ENCODE results near the gene LDLRAD4.

LDLRAD4 gene

DNA sequence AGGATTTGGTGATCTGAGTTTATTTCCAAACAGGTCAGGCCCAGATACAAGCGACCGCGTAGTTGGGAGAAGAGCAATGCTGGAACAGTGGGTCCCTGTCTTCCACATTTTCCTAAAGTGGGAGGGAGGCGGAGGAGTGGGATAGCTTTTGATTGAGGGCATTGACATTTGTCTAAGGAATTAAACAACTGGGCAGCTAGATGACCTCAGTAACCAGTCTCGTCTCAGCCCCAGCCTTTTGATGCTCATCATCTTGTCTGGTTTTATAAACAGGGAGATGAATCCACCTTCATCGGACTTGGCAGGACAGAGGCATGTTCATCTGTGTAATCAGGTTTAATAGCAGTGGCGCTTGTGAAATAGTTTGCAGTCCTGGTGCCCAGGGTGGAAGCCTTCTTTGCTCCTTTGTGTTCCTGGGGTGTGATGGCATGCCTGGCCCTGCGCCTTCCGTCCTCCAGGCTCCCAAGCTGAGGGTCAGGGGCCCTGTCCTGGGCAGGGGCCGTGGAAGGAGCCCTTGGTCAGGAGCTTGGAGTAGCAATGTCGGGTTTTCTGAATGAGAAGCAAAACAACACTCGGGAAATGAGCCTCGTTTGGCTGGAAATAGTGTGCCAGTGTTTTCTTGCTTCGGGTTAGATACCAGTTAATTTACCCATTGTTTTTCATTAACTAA is 314.0 kb downstream of the LDLRAD4 start:
- Histone ChIP-seq H3K36me3 (ENCODE audit: control insufficient read depth, insufficient read depth, low read length, severe bottlenecking) (no peaks in the 10 kb centered on the region), H3K4me3 (ENCODE audit: low read length) (no peak overlapping the region), H3K9ac (ENCODE audit: low read length) (no peak overlapping the region), H3K27me3 (replicated peaks; ENCODE audit: control insufficient read depth, insufficient read depth, low read length) (peaks cover 7% of the 10 kb centered on the region), H3K9me3 (ENCODE audit: control insufficient read depth, low read length) (no peaks in the 10 kb centered on the region), H3K4me1 (ENCODE audit: control insufficient read depth, insufficient read depth, low read length) (peaks cover 7% of the 10 kb centered on the region)
- DNase-seq (ENCODE audit: low read depth) = no peak

DNA sequence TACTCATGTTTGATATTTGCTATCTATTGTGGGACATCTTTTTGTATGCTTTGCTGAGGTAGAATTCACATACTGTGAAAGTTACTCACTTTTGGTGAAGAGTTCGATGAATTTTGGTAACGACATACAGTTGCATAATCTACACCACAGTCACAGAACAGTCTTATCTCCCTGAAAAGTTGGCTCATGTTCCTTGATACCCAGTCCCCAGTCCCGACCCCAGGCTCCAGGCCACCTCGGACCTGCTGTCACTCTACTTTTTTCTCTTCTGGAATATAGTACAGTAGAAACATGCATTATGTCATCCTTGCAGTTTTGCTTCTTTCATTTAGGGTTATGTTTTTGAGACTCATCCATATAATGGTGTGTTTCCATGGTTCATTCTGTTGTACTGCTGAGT is 316.1 kb downstream of the LDLRAD4 start:
- DNase-seq (ENCODE audit: low read depth) = no peak
- no peaks in the 10 kb centered on the region for H3K27me3 ChIP-seq (replicated peaks; ENCODE audit: control insufficient read depth, insufficient read depth, low read length)

DNA sequence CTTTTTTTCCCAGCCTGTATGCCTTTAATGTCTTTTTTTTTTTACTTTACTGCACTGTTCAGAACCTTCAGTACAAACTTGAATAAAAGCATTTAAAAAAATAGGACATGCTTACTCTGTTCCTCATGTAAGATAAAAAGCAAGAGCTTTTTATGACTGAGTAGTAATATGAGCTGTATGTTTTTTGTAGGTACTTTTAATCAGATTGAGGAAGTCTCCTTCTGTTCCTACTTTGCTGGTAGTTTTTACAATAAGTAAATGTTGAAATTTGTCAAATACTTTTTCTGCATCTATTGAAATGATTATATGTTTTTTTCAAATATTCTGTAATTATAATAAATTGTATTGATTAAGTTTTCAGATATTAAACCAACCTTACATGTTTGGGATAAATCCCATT is 318.0 kb downstream of the LDLRAD4 start:
- no peak for DNase-seq (ENCODE audit: low read depth)
- H3K36me3 ChIP-seq (ENCODE audit: control insufficient read depth, insufficient read depth, low read length, severe bottlenecking) = no peaks in the 10 kb centered on the region
- H3K4me3 ChIP-seq (ENCODE audit: low read length) = no peak overlapping the region
- peaks cover 3% of the 10 kb centered on the region for H3K27me3 ChIP-seq (replicated peaks; ENCODE audit: control insufficient read depth, insufficient read depth, low read length)
- H3K9me3 ChIP-seq (ENCODE audit: control insufficient read depth, low read length) = no peaks in the 10 kb centered on the region
- peaks cover 13% of the 10 kb centered on the region for H3K4me1 ChIP-seq (ENCODE audit: control insufficient read depth, insufficient read depth, low read length)
- no peak overlapping the region for H3K9ac ChIP-seq (ENCODE audit: low read length)

More for the DNA sequence above, 316.1 kb downstream of the LDLRAD4 start:
- H3K9ac ChIP-seq (ENCODE audit: low read length) = no peak overlapping the region
- H3K36me3 ChIP-seq (ENCODE audit: control insufficient read depth, insufficient read depth, low read length, severe bottlenecking) = no peaks in the 10 kb centered on the region
- H3K9me3 ChIP-seq (ENCODE audit: control insufficient read depth, low read length) = no peaks in the 10 kb centered on the region
- no peak overlapping the region for H3K4me3 ChIP-seq (ENCODE audit: low read length)
- H3K4me1 ChIP-seq (ENCODE audit: control insufficient read depth, insufficient read depth, low read length) = peaks cover 19% of the 10 kb centered on the region

DNA sequence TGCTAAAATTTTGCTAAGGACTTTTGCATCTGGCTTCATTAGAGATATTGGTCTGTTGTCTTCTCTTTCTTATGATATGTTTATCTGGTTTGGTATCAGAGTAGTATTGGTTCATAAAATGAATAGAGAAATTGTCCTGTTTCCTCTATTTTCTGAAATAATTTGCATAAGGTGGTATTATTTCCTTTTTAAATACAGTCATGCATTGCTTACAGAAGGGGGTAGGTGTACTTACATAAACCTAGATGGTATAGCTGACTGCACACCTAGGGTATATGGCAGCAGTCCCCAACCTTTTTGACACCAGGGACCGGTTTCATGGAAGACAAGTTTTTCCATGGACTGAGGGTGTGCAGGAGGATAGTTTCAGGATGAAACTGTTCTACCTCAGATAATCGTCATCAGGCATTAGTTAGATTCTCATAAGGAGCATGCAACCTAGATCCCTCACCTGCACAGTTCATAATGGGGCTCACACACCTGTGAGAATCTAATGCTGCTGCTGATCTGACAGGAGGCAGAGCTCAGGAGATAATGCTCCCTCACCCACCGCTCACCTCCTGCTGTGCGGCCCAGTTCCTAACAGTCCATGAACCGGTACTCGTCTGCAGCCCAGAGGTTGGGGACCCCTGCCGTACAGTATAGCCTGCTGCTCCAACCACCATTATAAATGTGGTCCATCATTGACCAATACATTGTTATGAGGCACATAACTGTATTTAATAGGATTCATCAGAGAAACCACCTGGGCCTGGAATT is 318.6 kb downstream of the LDLRAD4 start:
- peaks cover 4% of the 10 kb centered on the region for H3K27me3 ChIP-seq (replicated peaks; ENCODE audit: control insufficient read depth, insufficient read depth, low read length)
- DNase-seq (ENCODE audit: low read depth) = no peak
- peaks cover 13% of the 10 kb centered on the region for H3K4me1 ChIP-seq (ENCODE audit: control insufficient read depth, insufficient read depth, low read length)
- no peaks in the 10 kb centered on the region for H3K36me3 ChIP-seq (ENCODE audit: control insufficient read depth, insufficient read depth, low read length, severe bottlenecking)
- no peak overlapping the region for H3K4me3 ChIP-seq (ENCODE audit: low read length)
- H3K9me3 ChIP-seq (ENCODE audit: control insufficient read depth, low read length) = no peaks in the 10 kb centered on the region
- no peak overlapping the region for H3K9ac ChIP-seq (ENCODE audit: low read length)

DNA sequence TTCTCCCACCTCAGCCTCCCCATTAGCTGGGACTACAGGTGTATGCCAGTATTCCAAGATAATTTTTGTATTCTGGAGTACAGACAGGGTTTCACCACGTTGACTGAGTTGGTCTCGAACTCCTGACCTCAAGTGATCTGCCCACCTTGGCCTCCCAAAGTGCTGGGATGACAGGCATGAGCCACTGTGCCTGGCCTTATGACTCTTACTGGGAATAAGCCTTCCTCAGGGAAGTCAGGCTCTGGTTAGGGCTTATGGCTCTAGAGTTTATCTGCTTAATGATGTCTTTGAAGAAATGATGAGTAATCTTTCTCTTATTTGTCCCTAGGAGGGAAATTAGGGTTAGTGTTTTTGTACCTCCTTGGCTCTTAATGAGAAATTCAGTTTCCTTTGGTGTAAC is 320.1 kb downstream of the LDLRAD4 start:
- Histone ChIP-seq H3K9me3 (ENCODE audit: control insufficient read depth, low read length) (no peaks in the 10 kb centered on the region), H3K4me3 (ENCODE audit: low read length) (no peak overlapping the region), H3K4me1 (ENCODE audit: control insufficient read depth, insufficient read depth, low read length) (peaks cover 13% of the 10 kb centered on the region), H3K36me3 (ENCODE audit: control insufficient read depth, insufficient read depth, low read length, severe bottlenecking) (no peaks in the 10 kb centered on the region), H3K27me3 (replicated peaks; ENCODE audit: control insufficient read depth, insufficient read depth, low read length) (peaks cover 7% of the 10 kb centered on the region), H3K9ac (ENCODE audit: low read length) (no peak overlapping the region)
- DNase-seq (ENCODE audit: low read depth) = no peak

DNA sequence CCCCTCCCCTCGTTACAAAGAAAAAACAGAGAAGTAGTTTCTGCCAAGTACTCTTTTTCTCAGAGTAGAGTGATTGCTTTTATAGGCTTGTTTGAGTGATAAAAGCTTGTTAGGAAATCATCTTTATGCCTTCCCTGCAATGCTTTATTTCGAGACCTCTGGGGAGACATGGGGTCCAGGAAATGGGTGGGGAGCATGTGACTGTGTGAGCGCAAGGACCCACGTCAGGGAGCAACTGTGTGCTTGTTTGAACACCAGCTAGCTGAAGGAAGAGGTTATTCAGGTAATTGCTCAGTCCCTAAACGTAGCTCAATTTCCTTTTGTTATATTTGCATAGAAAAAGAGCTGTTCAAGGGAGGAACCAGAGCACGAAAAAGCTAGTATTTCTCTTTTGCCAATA is 320.5 kb downstream of the LDLRAD4 start:
- no peak for DNase-seq (ENCODE audit: low read depth)
- H3K4me3 ChIP-seq (ENCODE audit: low read length) = no peak overlapping the region
- peaks cover 13% of the 10 kb centered on the region for H3K4me1 ChIP-seq (ENCODE audit: control insufficient read depth, insufficient read depth, low read length)

DNA sequence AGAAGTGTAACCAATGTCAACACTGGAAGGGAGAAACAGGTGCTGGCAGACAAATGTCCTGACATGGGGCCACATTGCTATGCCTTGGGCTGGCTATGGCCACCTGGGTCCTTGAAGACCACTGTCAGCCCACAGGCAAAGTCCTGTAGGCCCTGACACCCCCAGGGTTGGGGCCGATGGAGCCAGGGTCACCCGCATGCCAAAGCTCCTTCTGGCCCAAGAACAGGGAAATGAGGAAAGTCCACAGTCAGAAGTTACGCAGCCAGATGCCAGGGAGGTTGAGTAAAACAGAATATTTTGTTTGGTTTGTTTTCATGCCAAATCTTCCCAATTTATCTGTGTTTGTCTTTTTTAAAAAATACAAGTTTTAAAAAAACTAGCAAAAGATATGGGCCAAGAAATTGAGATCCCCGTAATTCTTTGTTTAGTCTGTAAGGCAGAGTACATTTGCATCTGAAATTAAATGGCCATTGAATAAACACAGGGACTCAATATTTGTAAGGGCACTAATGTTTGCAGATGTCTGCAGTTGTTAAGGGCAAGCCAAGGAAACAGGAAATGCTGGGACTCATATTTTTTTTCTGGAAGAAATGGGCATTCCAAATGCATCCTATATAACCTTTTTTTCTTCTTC is 321.4 kb downstream of the LDLRAD4 start:
- Histone ChIP-seq H3K4me1 (ENCODE audit: control insufficient read depth, insufficient read depth, low read length) (peaks cover 13% of the 10 kb centered on the region), H3K4me3 (ENCODE audit: low read length) (no peak overlapping the region), H3K27me3 (replicated peaks; ENCODE audit: control insufficient read depth, insufficient read depth, low read length) (peaks cover 7% of the 10 kb centered on the region), H3K9ac (ENCODE audit: low read length) (no peak overlapping the region), H3K9me3 (ENCODE audit: control insufficient read depth, low read length) (no peaks in the 10 kb centered on the region), H3K36me3 (ENCODE audit: control insufficient read depth, insufficient read depth, low read length, severe bottlenecking) (no peaks in the 10 kb centered on the region)
- no peak for DNase-seq (ENCODE audit: low read depth)

More for the DNA sequence above, 320.5 kb downstream of the LDLRAD4 start:
- Histone ChIP-seq H3K9ac (ENCODE audit: low read length) (no peak overlapping the region), H3K9me3 (ENCODE audit: control insufficient read depth, low read length) (no peaks in the 10 kb centered on the region), H3K36me3 (ENCODE audit: control insufficient read depth, insufficient read depth, low read length, severe bottlenecking) (no peaks in the 10 kb centered on the region), H3K27me3 (replicated peaks; ENCODE audit: control insufficient read depth, insufficient read depth, low read length) (peaks cover 7% of the 10 kb centered on the region)

DNA sequence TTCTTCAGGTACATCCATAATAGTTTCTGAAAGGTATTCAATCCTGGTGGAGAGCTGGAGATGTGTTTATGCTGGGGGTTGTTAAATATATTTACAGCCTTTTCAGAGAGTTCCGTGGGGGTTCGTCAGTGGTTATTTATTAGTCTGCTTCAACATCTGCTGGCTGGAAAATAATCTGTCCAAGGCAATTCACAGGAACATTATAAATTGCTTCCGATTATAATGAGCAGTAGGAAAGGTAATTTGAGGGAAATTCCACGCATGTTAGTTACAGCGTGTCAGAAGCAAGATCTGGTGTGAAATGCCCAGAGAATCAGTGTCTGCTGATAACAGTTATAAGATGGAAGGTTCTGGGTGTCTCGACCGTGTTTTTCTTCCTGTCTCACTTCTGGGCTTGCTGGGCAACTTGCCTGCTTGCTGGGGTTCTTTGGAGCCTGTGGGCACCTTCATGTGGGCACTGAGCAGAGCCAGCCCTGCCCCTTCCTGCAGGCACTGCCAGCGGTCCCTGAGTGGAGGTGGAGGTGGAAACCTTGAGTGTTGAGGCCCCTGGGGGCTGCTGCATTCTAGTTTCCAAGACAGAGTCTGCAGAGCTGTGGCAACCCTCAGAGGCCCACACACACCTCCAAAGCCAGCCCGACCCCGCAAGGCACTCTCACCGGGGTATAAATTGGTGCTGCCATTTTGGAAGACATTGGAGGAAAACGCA is 322.1 kb downstream of the LDLRAD4 start:
- DNase-seq (ENCODE audit: low read depth) = no peak
- H3K36me3 ChIP-seq (ENCODE audit: control insufficient read depth, insufficient read depth, low read length, severe bottlenecking) = no peaks in the 10 kb centered on the region
- H3K9me3 ChIP-seq (ENCODE audit: control insufficient read depth, low read length) = no peaks in the 10 kb centered on the region
- H3K4me1 ChIP-seq (ENCODE audit: control insufficient read depth, insufficient read depth, low read length) = peaks cover 13% of the 10 kb centered on the region
- H3K9ac ChIP-seq (ENCODE audit: low read length) = no peak overlapping the region
- H3K27me3 ChIP-seq (replicated peaks; ENCODE audit: control insufficient read depth, insufficient read depth, low read length) = peaks cover 7% of the 10 kb centered on the region
- no peak overlapping the region for H3K4me3 ChIP-seq (ENCODE audit: low read length)

DNA sequence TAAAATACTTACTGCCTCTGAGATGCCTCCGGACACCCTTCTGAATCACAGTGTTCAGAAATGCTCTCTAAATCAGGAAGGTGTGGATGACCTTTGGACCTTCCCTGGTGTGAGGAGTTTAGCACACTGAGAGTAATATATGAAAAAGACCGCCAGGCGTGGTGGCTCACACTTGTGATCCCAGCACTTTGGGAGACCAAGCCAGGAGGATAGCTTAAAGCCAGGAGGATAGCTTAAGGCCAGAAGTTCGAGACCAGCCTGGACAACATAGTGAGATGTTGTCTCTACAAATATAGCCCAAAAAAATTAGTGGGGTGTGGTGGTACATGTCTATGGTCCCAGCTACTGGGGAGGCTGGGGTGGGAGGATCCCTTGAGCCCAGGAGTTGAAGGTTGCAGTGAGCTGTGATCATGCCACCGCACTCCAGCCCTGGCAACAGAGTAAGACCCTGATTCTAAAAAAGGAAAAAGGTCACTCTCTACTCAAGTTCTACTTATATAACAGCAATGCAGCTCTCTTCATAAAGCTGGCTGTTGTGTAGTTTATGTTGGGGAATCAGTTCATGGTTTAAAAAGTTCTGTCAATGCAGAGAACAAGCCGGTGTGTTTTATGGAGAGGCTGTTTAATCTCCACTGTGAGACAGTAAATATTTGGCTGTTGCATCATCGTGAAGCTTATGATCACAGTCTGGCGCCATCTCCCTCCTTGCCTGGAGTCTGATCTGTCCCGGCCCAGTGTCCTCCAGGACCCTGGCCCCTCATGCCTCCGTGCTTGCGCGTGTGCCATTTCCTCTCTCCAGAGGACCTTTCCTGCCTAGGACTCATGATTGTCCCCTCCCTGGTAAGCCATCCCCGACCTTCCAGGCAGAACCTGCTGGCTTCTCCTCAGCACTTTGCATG is 323.3 kb downstream of the LDLRAD4 start:
- no peaks in the 10 kb centered on the region for H3K36me3 ChIP-seq (ENCODE audit: control insufficient read depth, insufficient read depth, low read length, severe bottlenecking)
- H3K9me3 ChIP-seq (ENCODE audit: control insufficient read depth, low read length) = no peaks in the 10 kb centered on the region
- H3K27me3 ChIP-seq (replicated peaks; ENCODE audit: control insufficient read depth, insufficient read depth, low read length) = peaks cover 7% of the 10 kb centered on the region
- no peak overlapping the region for H3K9ac ChIP-seq (ENCODE audit: low read length)
- DNase-seq (ENCODE audit: low read depth) = no peak
- H3K4me3 ChIP-seq (ENCODE audit: low read length) = no peak overlapping the region
- peaks cover 13% of the 10 kb centered on the region for H3K4me1 ChIP-seq (ENCODE audit: control insufficient read depth, insufficient read depth, low read length)

DNA sequence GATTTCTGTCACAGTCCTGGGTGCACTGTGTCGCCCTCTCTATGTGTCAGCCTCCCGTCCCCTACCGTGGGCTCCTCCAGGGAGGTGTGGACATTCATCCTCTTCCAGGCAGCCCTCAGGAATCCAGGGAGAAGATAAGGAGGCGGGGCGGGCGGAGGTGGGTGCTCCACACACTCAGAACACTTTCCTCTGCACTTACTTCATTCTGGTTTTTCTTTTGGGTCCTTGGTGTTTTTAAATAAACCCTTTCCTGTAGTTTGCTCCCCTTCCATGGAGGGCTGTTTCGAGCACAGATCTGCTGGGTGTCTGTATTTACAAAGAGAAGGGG is 323.9 kb downstream of the LDLRAD4 start:
- Histone ChIP-seq H3K27me3 (replicated peaks; ENCODE audit: control insufficient read depth, insufficient read depth, low read length) (peaks cover 7% of the 10 kb centered on the region), H3K4me1 (ENCODE audit: control insufficient read depth, insufficient read depth, low read length) (peaks cover 13% of the 10 kb centered on the region), H3K9ac (ENCODE audit: low read length) (no peak overlapping the region), H3K4me3 (ENCODE audit: low read length) (no peak overlapping the region), H3K36me3 (ENCODE audit: control insufficient read depth, insufficient read depth, low read length, severe bottlenecking) (no peaks in the 10 kb centered on the region), H3K9me3 (ENCODE audit: control insufficient read depth, low read length) (no peaks in the 10 kb centered on the region)
- no peak for DNase-seq (ENCODE audit: low read depth)

Measured in adipocyte (in vitro differentiated cells).